ENCODE results near the gene CDK14. TPM values are rescaled to one million over a fixed set of nuclear protein-coding genes. Genes with fewer than 3 reads are reported as not detected.

CDK14 gene
- polyA plus RNA-seq, 1 donor from 2014 or later, result 25.1 TPM

DNA sequence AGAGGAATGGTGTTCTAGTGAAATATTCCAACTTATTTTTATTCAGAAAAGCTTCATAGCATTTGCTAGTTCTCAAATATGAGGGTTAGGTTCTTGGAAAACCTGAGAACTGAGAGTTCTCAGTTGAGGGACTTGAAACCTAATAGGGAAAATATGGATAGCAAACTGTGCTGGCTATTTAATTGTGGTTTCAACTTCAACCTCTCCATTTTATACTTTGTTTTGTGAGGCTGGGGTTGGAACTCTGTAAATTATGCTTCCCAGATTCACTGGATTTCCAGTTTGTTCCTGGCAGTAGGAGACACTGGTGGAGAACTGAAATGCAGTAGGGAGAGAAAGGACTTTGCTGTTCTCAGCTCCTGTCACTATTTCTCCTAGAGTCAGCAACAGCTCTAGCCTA lies 52.7 kb downstream of the CDK14 start:
- Histone ChIP-seq H3K27me3 (ENCODE audit: insufficient read depth, low read depth, low read length) (no peaks in the 10 kb centered on the region), H3K4me2 (ENCODE audit: low read length) (no peak overlapping the region), H3K9me2 (ENCODE audit: insufficient read depth, low read length) (no peaks in the 10 kb centered on the region), H3K27ac (ENCODE audit: low read length) (no peak overlapping the region), H3K9me3 (ENCODE audit: low read length) (no peaks in the 10 kb centered on the region), H4K20me1 (ENCODE audit: insufficient read depth) (no peaks in the 10 kb centered on the region), H3K79me2 (replicated peaks; ENCODE audit: insufficient read depth, low read length) (peaks cover 10% of the 10 kb centered on the region), H2AFZ (ENCODE audit: low read depth, low read length) (no peak overlapping the region), H3F3A (ENCODE audit: insufficient read depth, low read length, poor library complexity, severe bottlenecking) (no peaks in the 10 kb centered on the region), H3K36me3 (ENCODE audit: insufficient read depth, low read length) (no peaks in the 10 kb centered on the region), H3K9ac (ENCODE audit: low read length) (no peak overlapping the region), H3K4me3 (ENCODE audit: low read length) (no peak overlapping the region)
- TF ChIP-seq MXI1 (conservative IDR thresholded peaks at IDR 0.05; ENCODE audit: poor library complexity, severe bottlenecking), result no peak
- no peak for TF ChIP-seq RAD21 (conservative IDR thresholded peaks at IDR 0.05)
- no peak for TF ChIP-seq EZH2 (IDR thresholded peaks at IDR 0.05; ENCODE audit: borderline replicate concordance, insufficient read depth, low read length, poor library complexity, severe bottlenecking)
- no peak for TF ChIP-seq SMC3 (conservative IDR thresholded peaks at IDR 0.05; ENCODE audit: poor library complexity)
- no peak for TF ChIP-seq REST (IDR thresholded peaks at IDR 0.05; ENCODE audit: borderline replicate concordance)
- TF ChIP-seq EP300 (conservative IDR thresholded peaks at IDR 0.05; ENCODE audit: poor library complexity, severe bottlenecking), result no peak
- TF ChIP-seq POLR2AphosphoS5 (IDR thresholded peaks at IDR 0.05), result no peak
- TF ChIP-seq, protein P1, sequence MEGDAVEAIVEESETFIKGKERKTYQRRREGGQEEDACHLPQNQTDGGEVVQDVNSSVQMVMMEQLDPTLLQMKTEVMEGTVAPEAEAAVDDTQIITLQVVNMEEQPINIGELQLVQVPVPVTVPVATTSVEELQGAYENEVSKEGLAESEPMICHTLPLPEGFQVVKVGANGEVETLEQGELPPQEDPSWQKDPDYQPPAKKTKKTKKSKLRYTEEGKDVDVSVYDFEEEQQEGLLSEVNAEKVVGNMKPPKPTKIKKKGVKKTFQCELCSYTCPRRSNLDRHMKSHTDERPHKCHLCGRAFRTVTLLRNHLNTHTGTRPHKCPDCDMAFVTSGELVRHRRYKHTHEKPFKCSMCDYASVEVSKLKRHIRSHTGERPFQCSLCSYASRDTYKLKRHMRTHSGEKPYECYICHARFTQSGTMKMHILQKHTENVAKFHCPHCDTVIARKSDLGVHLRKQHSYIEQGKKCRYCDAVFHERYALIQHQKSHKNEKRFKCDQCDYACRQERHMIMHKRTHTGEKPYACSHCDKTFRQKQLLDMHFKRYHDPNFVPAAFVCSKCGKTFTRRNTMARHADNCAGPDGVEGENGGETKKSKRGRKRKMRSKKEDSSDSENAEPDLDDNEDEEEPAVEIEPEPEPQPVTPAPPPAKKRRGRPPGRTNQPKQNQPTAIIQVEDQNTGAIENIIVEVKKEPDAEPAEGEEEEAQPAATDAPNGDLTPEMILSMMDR (IDR thresholded peaks at IDR 0.05; ENCODE audit: poor library complexity, severe bottlenecking), result no peak
- no peak for TF ChIP-seq TAF1 (IDR thresholded peaks at IDR 0.05; ENCODE audit: low read depth)

GRCh38 chr7:90654718-90655427 lies 58.8 kb downstream of the CDK14 start:
- Histone ChIP-seq H3F3A (ENCODE audit: insufficient read depth, low read length, poor library complexity, severe bottlenecking) (no peaks in the 10 kb centered on the region), H3K9me3 (ENCODE audit: low read length) (no peaks in the 10 kb centered on the region), H3K4me3 (ENCODE audit: low read length) (no peak overlapping the region), H3K79me2 (replicated peaks; ENCODE audit: insufficient read depth, low read length) (peaks cover 18% of the 10 kb centered on the region), H3K27me3 (ENCODE audit: insufficient read depth, low read depth, low read length) (no peaks in the 10 kb centered on the region), H3K9ac (ENCODE audit: low read length) (no peak overlapping the region), H3K9me2 (ENCODE audit: insufficient read depth, low read length) (no peaks in the 10 kb centered on the region), H2AFZ (ENCODE audit: low read depth, low read length) (no peak overlapping the region), H3K4me2 (ENCODE audit: low read length) (no peak overlapping the region), H4K20me1 (ENCODE audit: insufficient read depth) (no peaks in the 10 kb centered on the region), H3K27ac (ENCODE audit: low read length) (no peak overlapping the region), H3K36me3 (ENCODE audit: insufficient read depth, low read length) (peaks cover 4% of the 10 kb centered on the region)
- no peak for TF ChIP-seq RAD21 (conservative IDR thresholded peaks at IDR 0.05)
- TF ChIP-seq REST (IDR thresholded peaks at IDR 0.05; ENCODE audit: borderline replicate concordance), result no peak
